Karpas-422 (cell line): Measurements from ENCODE around the gene C19orf18. TPM values are rescaled to one million over a fixed set of nuclear protein-coding genes. Genes with fewer than 3 reads are reported as not detected.

Experiments used
- total RNA-seq: library from RNA; depleted of rRNA; stranded (reverse); fragments of >200 nt; shearing (Covaris generic); gene quantifications from 2 replicates; pipeline ENCODE4 v1.2.3, GENCODE V29; 2014; ENCODE audit warnings: low replicate concordance; rRNA removed

Gene C19orf18
- total RNA-seq, 1 experiment from 2014 or later: 0.56 TPM

Other genes with a start within 250 kb of the C19orf18 start
- 5.5 and 9.3 TPM in 2 replicates for gene ZNF671, start 246.9 kb downstream of the C19orf18 start, total RNA-seq
- 13.1 and 33.4 TPM in 2 replicates for gene ZNF776, start 227.7 kb downstream of the C19orf18 start, total RNA-seq
- gene ZNF586, start 204.9 kb downstream of the C19orf18 start, total RNA-seq: 33.7 and 35.9 TPM in 2 replicates
- 17.7 and 20.3 TPM in 2 replicates for gene ZNF552, start 159.6 kb downstream of the C19orf18 start, total RNA-seq
- gene ZNF587B, start 144.2 kb downstream of the C19orf18 start, total RNA-seq: 16.3 and 20.1 TPM in 2 replicates
- gene ZNF587, start 124.7 kb downstream of the C19orf18 start, total RNA-seq: 22.2 and 36.4 TPM in 2 replicates
- gene ZNF814, start 85.5 kb downstream of the C19orf18 start, total RNA-seq: 16.3 and 24.2 TPM in 2 replicates
- gene ZNF417, start 57.9 kb downstream of the C19orf18 start, total RNA-seq: 12.3 TPM in 2 replicates
- 0.14 and 0.22 TPM in 2 replicates for gene ZNF418, start 39.1 kb downstream of the C19orf18 start, total RNA-seq
- gene ZNF256, start 26.8 kb downstream of the C19orf18 start, total RNA-seq: 0.75 and 3.8 TPM in 2 replicates
- gene ZNF606, start 28.3 kb upstream of the C19orf18 start, total RNA-seq: 7.8 and 10.8 TPM in 2 replicates
- not detected in 2 replicates for gene ZSCAN1, start 59.5 kb upstream of the C19orf18 start, total RNA-seq
- gene ZNF135, start 84.7 kb upstream of the C19orf18 start, total RNA-seq: not detected in 2 replicates
- gene ZSCAN18, start 123.7 kb upstream of the C19orf18 start, total RNA-seq: not detected in 2 replicates
- 7.8 and 9.1 TPM in 2 replicates for gene ZNF329, start 176.3 kb upstream of the C19orf18 start, total RNA-seq
- 14.1 and 27.9 TPM in 2 replicates for gene ZNF274, start 208.5 kb upstream of the C19orf18 start, total RNA-seq